Measurements from ENCODE around the gene LIPG.

DNA sequence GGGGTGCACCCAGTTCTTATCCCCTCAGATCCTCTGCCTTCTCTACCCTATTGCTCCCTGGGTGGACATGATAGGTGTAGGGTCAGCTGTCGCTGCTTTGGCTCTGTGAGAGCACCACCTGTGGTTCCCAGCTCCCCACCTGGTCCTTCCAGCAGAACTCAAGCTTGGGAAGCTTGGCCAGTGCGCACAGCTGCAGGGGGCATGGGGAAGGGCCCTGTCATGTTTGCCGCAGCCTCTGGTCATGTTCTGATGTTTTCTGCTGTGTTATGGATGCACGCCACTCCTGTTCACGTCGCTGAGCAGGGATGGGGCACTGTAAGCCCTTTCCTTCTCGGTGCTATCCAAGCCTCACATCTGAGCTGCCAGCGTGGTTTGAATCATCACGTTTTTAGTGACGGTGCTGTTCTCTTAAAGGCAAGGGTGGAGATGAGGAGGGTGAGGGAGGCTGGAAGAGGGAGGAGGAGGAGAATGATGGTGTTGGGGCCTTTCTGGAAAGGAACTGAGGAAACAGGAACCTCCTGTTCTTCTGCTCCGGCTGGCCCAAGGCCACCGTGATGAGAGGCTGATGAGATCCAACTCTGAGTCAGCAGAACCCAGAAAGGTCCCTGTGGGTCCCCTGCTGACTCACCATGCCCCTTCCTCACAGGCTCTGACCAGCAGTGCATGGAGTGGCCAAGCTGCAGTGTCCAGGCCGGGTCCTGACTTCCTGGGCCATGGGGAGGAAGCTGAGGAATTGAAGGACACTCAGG lies 78.0 kb downstream of the LIPG start:
- no peak for TF ChIP-seq CTCF (conservative IDR thresholded peaks at IDR 0.05; ENCODE audit: low read length)
- TF ChIP-seq EZH2phosphoT487 (IDR thresholded peaks at IDR 0.05; ENCODE audit: borderline replicate concordance, low read depth, low read length), result no peak
